ENCODE results near the gene GABBR2.

DNA sequence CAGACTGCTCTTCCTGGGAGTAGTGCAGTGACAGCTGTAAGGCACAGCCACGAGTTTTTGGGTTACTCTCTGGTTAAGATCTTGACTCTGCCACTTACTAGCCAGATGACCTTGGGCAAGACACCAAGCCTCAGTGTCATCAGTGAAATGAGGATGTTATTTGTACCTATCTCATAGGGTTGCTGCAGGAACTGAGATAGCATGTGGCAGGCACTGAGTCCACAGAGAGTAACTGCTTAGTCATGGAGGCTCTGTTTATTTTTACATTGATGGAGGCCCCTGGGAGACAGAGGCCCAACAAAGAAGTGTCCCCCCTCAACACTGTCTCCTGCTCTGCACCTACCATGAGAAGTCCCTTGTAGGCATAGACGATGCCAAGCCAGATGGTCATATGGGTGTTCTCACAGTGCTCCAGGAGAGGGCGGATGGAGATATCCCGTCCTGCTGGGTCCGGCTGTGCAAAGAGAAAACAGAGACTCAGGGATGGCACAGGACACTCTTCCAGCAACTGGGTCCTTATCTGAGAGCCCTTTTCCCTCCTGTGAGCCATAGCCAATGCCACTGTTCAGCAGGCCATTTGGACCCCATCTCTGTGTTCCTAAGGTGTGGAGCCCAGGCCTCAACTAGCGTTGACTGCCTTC lies 397.9 kb downstream of the GABBR2 start:
- TF ChIP-seq, protein P1, sequence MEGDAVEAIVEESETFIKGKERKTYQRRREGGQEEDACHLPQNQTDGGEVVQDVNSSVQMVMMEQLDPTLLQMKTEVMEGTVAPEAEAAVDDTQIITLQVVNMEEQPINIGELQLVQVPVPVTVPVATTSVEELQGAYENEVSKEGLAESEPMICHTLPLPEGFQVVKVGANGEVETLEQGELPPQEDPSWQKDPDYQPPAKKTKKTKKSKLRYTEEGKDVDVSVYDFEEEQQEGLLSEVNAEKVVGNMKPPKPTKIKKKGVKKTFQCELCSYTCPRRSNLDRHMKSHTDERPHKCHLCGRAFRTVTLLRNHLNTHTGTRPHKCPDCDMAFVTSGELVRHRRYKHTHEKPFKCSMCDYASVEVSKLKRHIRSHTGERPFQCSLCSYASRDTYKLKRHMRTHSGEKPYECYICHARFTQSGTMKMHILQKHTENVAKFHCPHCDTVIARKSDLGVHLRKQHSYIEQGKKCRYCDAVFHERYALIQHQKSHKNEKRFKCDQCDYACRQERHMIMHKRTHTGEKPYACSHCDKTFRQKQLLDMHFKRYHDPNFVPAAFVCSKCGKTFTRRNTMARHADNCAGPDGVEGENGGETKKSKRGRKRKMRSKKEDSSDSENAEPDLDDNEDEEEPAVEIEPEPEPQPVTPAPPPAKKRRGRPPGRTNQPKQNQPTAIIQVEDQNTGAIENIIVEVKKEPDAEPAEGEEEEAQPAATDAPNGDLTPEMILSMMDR (conservative IDR thresholded peaks at IDR 0.05; ENCODE audit: low read depth, low read length) = no peak
- TF ChIP-seq EZH2 (IDR thresholded peaks at IDR 0.05; ENCODE audit: borderline replicate concordance, low read depth, low read length, poor library complexity, severe bottlenecking) = no peak

Measured in A673 (cell line).